GM23338 (cell line): ENCODE measurements around the gene PLK2. TPM values are rescaled to one million over a fixed set of nuclear protein-coding genes. Genes with fewer than 3 reads are reported as not detected.

Experiments used
- ATAC-seq: fragments of 200-7000 bp; cut with Tn5 transposase; 3 replicates; pipeline ENCODE4 v1.9.1; 2020
- DNase-seq: peaks from one replicate; pipeline ENCODE4 v3.0.0-alpha.2; 2015; ENCODE audit warnings: low spot score
- H2AFZ ChIP-seq: fragments of 200-600 bp; sonication (generic); 2 replicates; pipeline ENCODE4 v1.8.0; 2016; ENCODE audit warnings: antibody characterized with exemption, mild to moderate bottlenecking, moderate library complexity
- H3F3A ChIP-seq: fragments of 200-600 bp; sonication (generic); replicated peaks from 2 replicates; pipeline ENCODE4 v1.8.0; 2017; ENCODE audit warnings: antibody characterized with exemption, mixed run types, low read depth
- H3K27ac ChIP-seq: fragments of 200-600 bp; sonication (generic); 2 replicates; pipeline ENCODE4 v1.6.1; 2016; ENCODE audit warnings: low read depth
- H3K27me3 ChIP-seq: fragments of 200-600 bp; sonication (generic); 2 replicates; pipeline ENCODE4 v1.8.0; 2016; ENCODE audit warnings: mild to moderate bottlenecking, mixed run types, moderate library complexity; ENCODE audit not compliant: insufficient read depth
- H3K36me3 ChIP-seq: fragments of 200-600 bp; sonication (generic); 2 replicates; pipeline ENCODE4 v1.8.0; 2016; ENCODE audit warnings: mild to moderate bottlenecking; ENCODE audit not compliant: insufficient read depth
- H3K4me1 ChIP-seq: fragments of 200-600 bp; sonication (generic); 2 replicates; pipeline ENCODE4 v1.8.0; 2016; ENCODE audit warnings: mild to moderate bottlenecking, moderate library complexity; ENCODE audit not compliant: insufficient read depth
- H3K4me2 ChIP-seq: fragments of 200-600 bp; sonication (generic); 2 replicates; pipeline ENCODE4 v1.7.1; 2017; ENCODE audit warnings: mixed run types
- H3K4me3 ChIP-seq: fragments of 200-600 bp; sonication (generic); 2 replicates; pipeline ENCODE4 v1.6.1; 2016; ENCODE audit warnings: mixed run types
- H3K79me2 ChIP-seq: fragments of 200-600 bp; sonication (generic); replicated peaks from 2 replicates; pipeline ENCODE4 v1.8.0; 2017; ENCODE audit warnings: mild to moderate bottlenecking; ENCODE audit not compliant: insufficient read depth
- H3K9me2 ChIP-seq: fragments of 200-600 bp; sonication (generic); 2 replicates; pipeline ENCODE4 v1.8.0; 2017; ENCODE audit not compliant: insufficient read depth
- H4K20me1 ChIP-seq: fragments of 200-600 bp; sonication (generic); replicated peaks from 2 replicates; pipeline ENCODE4 v1.8.0; 2017; ENCODE audit warnings: mild to moderate bottlenecking; ENCODE audit not compliant: insufficient read depth
- H3K27ac Mint-ChIP-seq: 2 replicates; pipeline ENCODE4 v1.8.0; 2020; ENCODE audit warnings: inconsistent platforms, mild to moderate bottlenecking, moderate library complexity, mixed read lengths
- H3K27me3 Mint-ChIP-seq: 3 replicates; pipeline ENCODE4 v1.8.0; 2022; ENCODE audit warnings: low read depth, mild to moderate bottlenecking, moderate library complexity, mixed read lengths, inconsistent platforms; ENCODE audit not compliant: insufficient read depth, poor library complexity
- H3K36me3 Mint-ChIP-seq: 3 replicates; pipeline ENCODE4 v1.8.0; 2021; ENCODE audit warnings: low read depth, mild to moderate bottlenecking, inconsistent platforms, moderate library complexity, mixed read lengths
- H3K4me1 Mint-ChIP-seq: 3 replicates; pipeline ENCODE4 v1.8.0; 2020; ENCODE audit warnings: mild to moderate bottlenecking, inconsistent platforms, mixed read lengths
- H3K4me3 Mint-ChIP-seq: 3 replicates; pipeline ENCODE4 v1.8.0; 2021; ENCODE audit warnings: moderate library complexity, mild to moderate bottlenecking, inconsistent platforms, mixed read lengths
- H3K9me3 Mint-ChIP-seq: 3 replicates; pipeline ENCODE4 v1.8.0; 2020; ENCODE audit warnings: moderate library complexity, mild to moderate bottlenecking, inconsistent platforms, mixed read lengths
- CREB1 ChIP-seq: fragments of 250-450 bp; sonication (Bioruptor Pico); IDR thresholded peaks from 2 replicates; pipeline ENCODE4 v1.5.0; 2020; ENCODE audit warnings: low read depth, mild to moderate bottlenecking, moderate library complexity
- ETS1 ChIP-seq: IDR thresholded peaks from 2 replicates; pipeline ENCODE4 v1.6.1; 2016; ENCODE audit warnings: antibody characterized with exemption
- EZH2 ChIP-seq: fragments of 200-600 bp; sonication (generic); IDR thresholded peaks from one replicate; pipeline ENCODE4 v1.8.0; 2017; ENCODE audit warnings: antibody characterized with exemption, mild to moderate bottlenecking, low read depth; ENCODE audit not compliant: unreplicated experiment
- POLR2AphosphoS5 ChIP-seq: IDR thresholded peaks from 2 replicates; pipeline ENCODE4 v1.6.1; 2016; ENCODE audit warnings: antibody characterized with exemption, low read depth
- REST ChIP-seq: IDR thresholded peaks from one replicate; pipeline ENCODE4 v1.6.1; 2018; ENCODE audit warnings: antibody characterized with exemption; ENCODE audit not compliant: unreplicated experiment
- STAT1 ChIP-seq: IDR thresholded peaks from one replicate; pipeline ENCODE4 v1.6.1; 2016; ENCODE audit warnings: antibody characterized with exemption; ENCODE audit not compliant: unreplicated experiment
- ZNF331 ChIP-seq: fragments of 250-450 bp; sonication (Bioruptor Pico); IDR thresholded peaks from 2 replicates; pipeline ENCODE4 v1.5.0; 2020; ENCODE audit warnings: low read depth, mild to moderate bottlenecking, moderate library complexity
- ZNF462 ChIP-seq: fragments of 250-450 bp; sonication (Bioruptor Pico); IDR thresholded peaks from 2 replicates; pipeline ENCODE4 v1.5.0; 2020; ENCODE audit warnings: mild to moderate bottlenecking, moderate library complexity
- polyA plus RNA-seq: library from polyadenylated mRNA; unstranded; fragments of >200 nt; fragmentation: Nextera tagmentation; extraction: Ambion mirVana; gene quantifications from 2 replicates; pipeline ENCODE4 v1.2.1, GENCODE V29; 2016
- total RNA-seq: library from RNA; depleted of rRNA; stranded (reverse); fragments of >200 nt; shearing (Covaris generic); gene quantifications from 2 replicates; pipeline ENCODE4 v1.2.3, GENCODE V29; 2014

PLK2 gene
- total and polyA plus RNA-seq, 2 experiments from 2014 or later: 13.5 to 30.0 TPM

- TF ChIP-seq REST: no peak
- TF ChIP-seq ETS1: no peak
- TF ChIP-seq POLR2AphosphoS5: no peak
- no peak for TF ChIP-seq STAT1
- TF ChIP-seq ZNF331 (CRISPR knock-in tag): no peak
These were observed 38.0 kb upstream of the PLK2 start (continued) for GRCh38 chr5:58497921-58498320.

GRCh38 chr5:58497386-58497785 is 37.5 kb upstream of the PLK2 start:
- Histone ChIP-seq H4K20me1 (no peaks in the 10 kb centered on the region), H3K27ac (no peak overlapping the region), H3F3A (no peaks in the 10 kb centered on the region), H3K4me2 (no peak overlapping the region), H3K4me1 (peaks cover 9% of the 10 kb centered on the region), H3K9me2 (no peaks in the 10 kb centered on the region), H3K27me3 (no peaks in the 10 kb centered on the region), H2AFZ (no peak overlapping the region), H3K4me3 (no peak overlapping the region), H3K36me3 (no peaks in the 10 kb centered on the region), H3K79me2 (no peaks in the 10 kb centered on the region)
- H3K4me3 Mint-ChIP-seq: no peak overlapping the region
- no peak overlapping the region for H3K27ac Mint-ChIP-seq
- ATAC-seq (no peak), DNase-seq (no peak)
- H3K9me3 Mint-ChIP-seq: no peaks in the 10 kb centered on the region
- no peaks in the 10 kb centered on the region for H3K36me3 Mint-ChIP-seq
- H3K4me1 Mint-ChIP-seq: peaks cover 5% of the 10 kb centered on the region; the same call in 2 of the 3 replicates
- no peak for TF ChIP-seq CREB1 (CRISPR knock-in tag)
- TF ChIP-seq ZNF462: no peak
- no peak for TF ChIP-seq EZH2
- TF ChIP-seq POLR2AphosphoS5: no peak
- no peak for TF ChIP-seq STAT1
- peaks cover 5% of the 10 kb centered on the region for H3K27me3 Mint-ChIP-seq
